Erythroblast (primary cell): ENCODE results near the gene MARCHF6.

Experiments
- DNase-seq, 2 experiments: peaks; one replicate each; lab custom pipeline; 2025; lab: John Stamatoyannopoulos, UW
- GATA1 ChIP-seq: IDR thresholded peaks from 2 replicates; pipeline ENCODE4 v1.6.1; 2011; ENCODE audit warnings: low read depth, mild to moderate bottlenecking, control low read depth, low read length, moderate library complexity
- POLR2A ChIP-seq: IDR thresholded peaks from 2 replicates; pipeline ENCODE4 v1.6.1; 2011; ENCODE audit warnings: mild to moderate bottlenecking, low read length

MARCHF6 gene

GRCh38 chr5:10315201-10315600, 38.3 kb upstream of the MARCHF6 start:
- no peak for DNase-seq

GRCh38 chr5:10315824-10316509, 37.5 kb upstream of the MARCHF6 start:
- TF ChIP-seq POLR2A: no peak
- TF ChIP-seq GATA1: no peak
- DNase-seq: no peak

More at GRCh38 chr5:10315201-10315600, 38.3 kb upstream of the MARCHF6 start:
- TF ChIP-seq GATA1: no peak
- TF ChIP-seq POLR2A: no peak

GRCh38 chr5:10317825-10318682, 35.4 kb upstream of the MARCHF6 start:
- DNase-seq: no peak
- TF ChIP-seq GATA1 (no peak), POLR2A (no peak)

GRCh38 chr5:10319202-10319851, 34.2 kb upstream of the MARCHF6 start:
- no peak for TF ChIP-seq GATA1
- TF ChIP-seq POLR2A: no peak
- peak; percentile 62 to 65 for DNase-seq

- DNase-seq: no peak
- TF ChIP-seq POLR2A (no peak), GATA1 (no peak)
These were observed 32.7 kb upstream of the MARCHF6 start for GRCh38 chr5:10320793-10321192.

- TF ChIP-seq GATA1: no peak
- no peak for TF ChIP-seq POLR2A
- DNase-seq: no peak
These were observed 31.6 kb upstream of the MARCHF6 start for GRCh38 chr5:10321882-10322281.

- no peak for TF ChIP-seq GATA1
- no peak for TF ChIP-seq POLR2A
- DNase-seq: no peak
These were observed 29.7 kb upstream of the MARCHF6 start for GRCh38 chr5:10323588-10324488.

GRCh38 chr5:10324518-10325370, 28.8 kb upstream of the MARCHF6 start:
- DNase-seq: no peak
- TF ChIP-seq POLR2A: no peak
- no peak for TF ChIP-seq GATA1

- no peak for DNase-seq
- TF ChIP-seq GATA1: no peak
- no peak for TF ChIP-seq POLR2A
These were observed 25.2 kb upstream of the MARCHF6 start for GRCh38 chr5:10328323-10328722.

GRCh38 chr5:10329446-10329819, 24.1 kb upstream of the MARCHF6 start:
- TF ChIP-seq GATA1 (no peak), POLR2A (no peak)
- no peak for DNase-seq

GRCh38 chr5:10329820-10330481, 23.5 kb upstream of the MARCHF6 start:
- no peak for TF ChIP-seq POLR2A
- TF ChIP-seq GATA1: no peak

GRCh38 chr5:10330511-10331230, 22.8 kb upstream of the MARCHF6 start:
- no peak for TF ChIP-seq GATA1
- TF ChIP-seq POLR2A: no peak
- no peak for DNase-seq

More at GRCh38 chr5:10329820-10330481, 23.5 kb upstream of the MARCHF6 start:
- no peak for DNase-seq
